C4-2B (cell line): ENCODE results near the gene RTCA.

Experiments
- ZFX ChIP-seq: fragments of 450-650 bp; IDR thresholded peaks from 2 replicates; pipeline ENCODE4 v1.6.1; 2017
- TF ChIP-seq, protein P1 (sequence below): fragments of 450-650 bp; conservative IDR thresholded peaks from 2 replicates; pipeline ENCODE4 v1.5.1; 2017; ENCODE audit warnings: mild to moderate bottlenecking

DNA sequence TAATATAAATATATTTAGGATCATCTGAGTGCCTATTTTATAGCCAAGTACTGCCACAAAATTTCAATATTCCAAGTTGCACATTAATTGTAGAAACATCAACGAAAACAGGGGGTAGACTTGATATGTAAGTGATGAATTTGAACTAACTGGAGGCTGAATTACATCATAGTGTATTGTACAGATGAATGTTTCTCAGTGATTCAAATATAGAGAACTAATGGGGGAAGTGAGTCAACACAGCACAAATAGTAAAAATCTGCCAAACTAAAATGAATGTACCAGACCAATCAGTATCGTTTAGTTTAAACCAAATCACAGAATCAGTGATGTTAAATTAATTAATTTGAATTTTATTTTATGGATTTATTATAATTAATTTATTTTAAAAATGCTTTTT, 42.8 kb downstream of the RTCA start:
- TF ChIP-seq, protein P1, sequence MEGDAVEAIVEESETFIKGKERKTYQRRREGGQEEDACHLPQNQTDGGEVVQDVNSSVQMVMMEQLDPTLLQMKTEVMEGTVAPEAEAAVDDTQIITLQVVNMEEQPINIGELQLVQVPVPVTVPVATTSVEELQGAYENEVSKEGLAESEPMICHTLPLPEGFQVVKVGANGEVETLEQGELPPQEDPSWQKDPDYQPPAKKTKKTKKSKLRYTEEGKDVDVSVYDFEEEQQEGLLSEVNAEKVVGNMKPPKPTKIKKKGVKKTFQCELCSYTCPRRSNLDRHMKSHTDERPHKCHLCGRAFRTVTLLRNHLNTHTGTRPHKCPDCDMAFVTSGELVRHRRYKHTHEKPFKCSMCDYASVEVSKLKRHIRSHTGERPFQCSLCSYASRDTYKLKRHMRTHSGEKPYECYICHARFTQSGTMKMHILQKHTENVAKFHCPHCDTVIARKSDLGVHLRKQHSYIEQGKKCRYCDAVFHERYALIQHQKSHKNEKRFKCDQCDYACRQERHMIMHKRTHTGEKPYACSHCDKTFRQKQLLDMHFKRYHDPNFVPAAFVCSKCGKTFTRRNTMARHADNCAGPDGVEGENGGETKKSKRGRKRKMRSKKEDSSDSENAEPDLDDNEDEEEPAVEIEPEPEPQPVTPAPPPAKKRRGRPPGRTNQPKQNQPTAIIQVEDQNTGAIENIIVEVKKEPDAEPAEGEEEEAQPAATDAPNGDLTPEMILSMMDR, result no peak
- TF ChIP-seq ZFX, result no peak
